ENCODE results near the gene AP2A1. TPM values are rescaled to one million over a fixed set of nuclear protein-coding genes. Genes with fewer than 3 reads are reported as not detected.

The AP2A1 gene
- total RNA-seq, 4 donors from 2014 or later = 50.7 to 77.8 (median 65.8) TPM

DNA sequence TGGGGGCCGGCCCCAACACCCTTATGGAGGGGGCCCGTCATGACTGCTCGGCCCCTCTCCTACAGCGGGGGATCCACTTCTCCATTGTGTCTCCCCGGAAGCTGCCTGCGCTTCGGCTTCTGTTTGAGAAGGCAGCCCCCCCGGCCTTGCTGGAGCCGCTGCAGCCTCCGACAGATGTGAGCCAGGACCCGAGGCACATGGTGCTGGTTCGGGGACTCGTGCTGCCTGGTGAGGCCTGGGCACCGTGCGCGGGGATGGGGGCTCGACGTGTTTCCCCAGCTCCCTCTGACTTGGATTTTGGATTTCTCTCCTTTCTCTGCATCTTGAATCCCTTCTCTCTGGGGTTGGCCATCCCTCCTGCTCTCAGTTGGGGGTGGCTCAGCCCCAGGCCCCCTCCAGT lies 62.9 kb downstream of the AP2A1 start:
- Histone ChIP-seq H3K9me3 (no peaks in the 10 kb centered on the region), H3K27ac (no peak overlapping the region), H3K36me3 (peaks cover 24 to 93% (median 48%) of the 10 kb centered on the region in 3 donors), H3K27me3 (no peaks in the 10 kb centered on the region), H3K4me1 (no peaks in the 10 kb centered on the region), H3K4me3 (no peak overlapping the region)
- no peak for TF ChIP-seq POLR2A (IDR thresholded peaks at IDR 0.05)
- TF ChIP-seq, protein P1, sequence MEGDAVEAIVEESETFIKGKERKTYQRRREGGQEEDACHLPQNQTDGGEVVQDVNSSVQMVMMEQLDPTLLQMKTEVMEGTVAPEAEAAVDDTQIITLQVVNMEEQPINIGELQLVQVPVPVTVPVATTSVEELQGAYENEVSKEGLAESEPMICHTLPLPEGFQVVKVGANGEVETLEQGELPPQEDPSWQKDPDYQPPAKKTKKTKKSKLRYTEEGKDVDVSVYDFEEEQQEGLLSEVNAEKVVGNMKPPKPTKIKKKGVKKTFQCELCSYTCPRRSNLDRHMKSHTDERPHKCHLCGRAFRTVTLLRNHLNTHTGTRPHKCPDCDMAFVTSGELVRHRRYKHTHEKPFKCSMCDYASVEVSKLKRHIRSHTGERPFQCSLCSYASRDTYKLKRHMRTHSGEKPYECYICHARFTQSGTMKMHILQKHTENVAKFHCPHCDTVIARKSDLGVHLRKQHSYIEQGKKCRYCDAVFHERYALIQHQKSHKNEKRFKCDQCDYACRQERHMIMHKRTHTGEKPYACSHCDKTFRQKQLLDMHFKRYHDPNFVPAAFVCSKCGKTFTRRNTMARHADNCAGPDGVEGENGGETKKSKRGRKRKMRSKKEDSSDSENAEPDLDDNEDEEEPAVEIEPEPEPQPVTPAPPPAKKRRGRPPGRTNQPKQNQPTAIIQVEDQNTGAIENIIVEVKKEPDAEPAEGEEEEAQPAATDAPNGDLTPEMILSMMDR (IDR thresholded peaks at IDR 0.05) = no peak
- intact Hi-C loops (cut with DNase I) = no loop called here
- WGBS, 2 donors = 90 to 96% methylated on average over 5 to 8 of the region's 18 CpGs
- DNase-seq = no peak

DNA sequence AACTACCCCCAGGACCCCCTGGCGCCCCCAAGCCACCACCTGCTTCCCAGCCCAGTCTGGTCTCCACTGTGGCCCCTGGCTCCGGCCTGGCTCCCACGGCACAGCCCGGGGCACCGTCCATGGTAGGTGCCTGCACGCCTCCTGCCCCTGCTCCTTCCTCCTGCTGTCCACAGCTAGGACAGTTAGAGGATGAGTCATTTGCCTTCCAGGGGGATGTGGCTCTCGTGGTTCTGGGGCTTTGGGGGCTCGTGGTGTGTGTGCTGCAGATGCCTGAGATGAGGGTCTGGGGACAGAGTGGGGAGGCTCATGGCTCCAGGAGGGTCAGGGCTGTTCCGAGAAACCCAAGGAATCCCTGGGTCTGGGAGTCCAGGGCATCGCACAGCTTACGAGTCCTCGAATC lies 64.0 kb downstream of the AP2A1 start:
- no peak overlapping the region for H3K27ac ChIP-seq
- H3K4me1 ChIP-seq = no peaks in the 10 kb centered on the region
- no peak for DNase-seq
- no peaks in the 10 kb centered on the region for H3K27me3 ChIP-seq
- TF ChIP-seq, protein P1 (IDR thresholded peaks at IDR 0.05) = no peak
- no peak for TF ChIP-seq POLR2A (IDR thresholded peaks at IDR 0.05)
- intact Hi-C loops (cut with DNase I) = no loop called here
- peaks cover 29 to 97% (median 59%) of the 10 kb centered on the region in 3 donors for H3K36me3 ChIP-seq
- no peak overlapping the region for H3K4me3 ChIP-seq
- no peaks in the 10 kb centered on the region for H3K9me3 ChIP-seq
- WGBS, 2 donors = 93% methylated on average over 3 to 5 of the region's 12 CpGs

GRCh38 chr19:49831592-49831991 lies 64.8 kb downstream of the AP2A1 start:
- Histone ChIP-seq H3K4me1 (no peaks in the 10 kb centered on the region), H3K4me3 (no peak overlapping the region), H3K27ac (peak overlapping the region in 1 of 4 donors; percentile 39), H3K9me3 (no peaks in the 10 kb centered on the region), H3K27me3 (no peaks in the 10 kb centered on the region), H3K36me3 (peaks cover 36 to 97% (median 66%) of the 10 kb centered on the region in 3 donors)
- TF ChIP-seq POLR2A (IDR thresholded peaks at IDR 0.05) = no peak
- TF ChIP-seq, protein P1 (IDR thresholded peaks at IDR 0.05) = no peak
- WGBS, 2 donors = 87 to 88% methylated on average over 5 of the region's 8 CpGs
- no peak for DNase-seq
- intact Hi-C loops (cut with DNase I) = no loop called here

- no peak overlapping the region for H3K4me3 ChIP-seq
- intact Hi-C loops (cut with DNase I) = no loop called here
- peak overlapping the region in 1 of 4 donors; percentile 39 for H3K27ac ChIP-seq
These were observed 65.8 kb downstream of the AP2A1 start for GRCh38 chr19:49832556-49832955.

GRCh38 chr19:49833599-49833998 lies 66.8 kb downstream of the AP2A1 start:
- Histone ChIP-seq H3K9me3 (no peaks in the 10 kb centered on the region), H3K27me3 (no peaks in the 10 kb centered on the region), H3K36me3 (peaks cover 36 to 100% (median 64%) of the 10 kb centered on the region in 3 donors), H3K27ac (no peak overlapping the region), H3K4me3 (no peak overlapping the region), H3K4me1 (no peaks in the 10 kb centered on the region)
- intact Hi-C loops (cut with DNase I) = no loop called here
- 80 to 91% methylated on average over 1 to 4 of the region's 7 CpGs for WGBS, 2 donors
- DNase-seq = no peak
- TF ChIP-seq, protein P1 (IDR thresholded peaks at IDR 0.05) = no peak
- TF ChIP-seq POLR2A (IDR thresholded peaks at IDR 0.05) = no peak

More at GRCh38 chr19:49832556-49832955, 65.8 kb downstream of the AP2A1 start:
- Histone ChIP-seq H3K36me3 (peaks cover 36 to 97% (median 69%) of the 10 kb centered on the region in 3 donors), H3K9me3 (no peaks in the 10 kb centered on the region), H3K4me1 (no peaks in the 10 kb centered on the region), H3K27me3 (no peaks in the 10 kb centered on the region)
- no peak for DNase-seq
- WGBS, 2 donors = 57 to 75% methylated on average over 9 of the region's 9 CpGs
- no peak for TF ChIP-seq POLR2A (IDR thresholded peaks at IDR 0.05)
- TF ChIP-seq, protein P1 (IDR thresholded peaks at IDR 0.05) = no peak
